Stimulated activated CD8-positive, alpha-beta memory T cell treated with anti-CD3 and anti-CD28 coated beads, Interleukin-15, amount 100 ng/mL, for 48 hours (primary cell): ENCODE data around the gene ERG28.
"Not testable (repeated sequence)": the region's sequence is repeated elsewhere in the genome, so short reads cannot be mapped to it uniquely, and the experiment has no call there.

Experiments
- DNase-seq, 2 donors: peaks; one replicate each; pipeline ENCODE4 v3.0.0-alpha.2; 2020; ENCODE audit warnings: low read depth in 2 of 2

ERG28 gene, protein sequence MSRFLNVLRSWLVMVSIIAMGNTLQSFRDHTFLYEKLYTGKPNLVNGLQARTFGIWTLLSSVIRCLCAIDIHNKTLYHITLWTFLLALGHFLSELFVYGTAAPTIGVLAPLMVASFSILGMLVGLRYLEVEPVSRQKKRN

GRCh38 chr14:75660630-75661498 lies at the start of gene ERG28, which contains the start of gene TTLL5:
Gene ERG28, minus strand, starts transcription at chr14:75660876. Its CDS starts 3,374 bp downstream, at chr14:75657502.
Gene TTLL5, plus strand, starts transcription at chr14:75661246. Its CDS starts 1,904 bp downstream, at chr14:75663150.
- DNase-seq = peak; percentile 92 to 94

- DNase-seq = peak; percentile 12 to 19
These were observed 48.6 kb upstream of the ERG28 start for GRCh38 chr14:75709207-75709812.

GRCh38 chr14:75705014-75705413 lies 44.3 kb upstream of the ERG28 start:
- DNase-seq = no peak

DNA sequence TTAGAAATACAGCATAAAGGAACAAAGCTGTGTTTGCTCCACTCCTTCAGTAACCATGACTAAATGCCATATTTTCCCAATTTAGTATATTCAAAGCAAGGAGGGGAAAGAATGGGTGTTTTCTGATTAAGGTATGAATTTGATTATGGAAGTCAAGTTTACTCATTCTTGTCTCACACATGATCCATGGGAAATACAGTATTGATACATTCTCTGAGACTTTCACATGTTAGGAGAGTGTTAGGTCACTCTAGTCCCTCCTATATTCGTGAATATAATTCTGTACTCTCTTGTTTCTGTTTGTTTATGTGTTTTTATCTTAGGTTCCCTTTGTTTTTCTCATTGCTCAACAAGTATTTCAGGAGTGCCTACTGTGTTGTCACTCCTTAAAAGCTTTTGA lies 42.8 kb upstream of the ERG28 start:
- no peak for DNase-seq

- no peak for DNase-seq
These were observed 42.1 kb upstream of the ERG28 start for GRCh38 chr14:75702616-75703261.

GRCh38 chr14:75702122-75702521 lies 41.4 kb upstream of the ERG28 start:
- DNase-seq = no peak

- no peak for DNase-seq
These were observed 39.6 kb upstream of the ERG28 start for GRCh38 chr14:75700295-75700694.

GRCh38 chr14:75699331-75699730 lies 38.7 kb upstream of the ERG28 start:
- DNase-seq = no peak

GRCh38 chr14:75697918-75698317 lies 37.2 kb upstream of the ERG28 start:
- no peak for DNase-seq

GRCh38 chr14:75697386-75697785 lies 36.7 kb upstream of the ERG28 start:
- DNase-seq = no peak

DNA sequence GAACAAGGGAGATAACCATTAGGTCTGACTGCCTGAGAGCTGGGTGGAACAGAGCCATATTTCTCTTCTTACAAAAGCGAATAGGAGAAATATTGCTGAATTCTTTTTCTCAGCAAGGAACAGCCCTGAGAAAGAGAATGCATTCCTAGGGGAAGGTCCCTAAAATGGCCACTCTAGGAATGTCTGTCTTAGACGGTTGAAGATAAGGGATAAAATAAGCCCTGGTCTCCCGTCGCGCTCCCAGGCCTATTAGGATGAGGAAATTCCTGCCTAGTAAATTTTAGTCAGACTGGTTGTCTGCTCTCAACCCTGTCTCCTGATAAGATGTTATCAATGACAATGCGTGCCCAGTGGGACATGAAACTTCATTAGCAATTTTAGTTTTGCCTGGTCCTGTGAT lies 34.3 kb upstream of the ERG28 start:
- DNase-seq = not testable (repeated sequence)

- DNase-seq = no peak
These were observed 29.3 kb upstream of the ERG28 start for GRCh38 chr14:75690010-75690409.

GRCh38 chr14:75689012-75689411 lies 28.3 kb upstream of the ERG28 start:
- no peak for DNase-seq

- no peak for DNase-seq
These were observed 25.2 kb upstream of the ERG28 start for GRCh38 chr14:75685910-75686309.

GRCh38 chr14:75675265-75675960 lies 14.7 kb upstream of the ERG28 start:
- DNase-seq = no peak

- DNase-seq = no peak
These were observed 12.8 kb upstream of the ERG28 start for GRCh38 chr14:75673345-75674035.

DNA sequence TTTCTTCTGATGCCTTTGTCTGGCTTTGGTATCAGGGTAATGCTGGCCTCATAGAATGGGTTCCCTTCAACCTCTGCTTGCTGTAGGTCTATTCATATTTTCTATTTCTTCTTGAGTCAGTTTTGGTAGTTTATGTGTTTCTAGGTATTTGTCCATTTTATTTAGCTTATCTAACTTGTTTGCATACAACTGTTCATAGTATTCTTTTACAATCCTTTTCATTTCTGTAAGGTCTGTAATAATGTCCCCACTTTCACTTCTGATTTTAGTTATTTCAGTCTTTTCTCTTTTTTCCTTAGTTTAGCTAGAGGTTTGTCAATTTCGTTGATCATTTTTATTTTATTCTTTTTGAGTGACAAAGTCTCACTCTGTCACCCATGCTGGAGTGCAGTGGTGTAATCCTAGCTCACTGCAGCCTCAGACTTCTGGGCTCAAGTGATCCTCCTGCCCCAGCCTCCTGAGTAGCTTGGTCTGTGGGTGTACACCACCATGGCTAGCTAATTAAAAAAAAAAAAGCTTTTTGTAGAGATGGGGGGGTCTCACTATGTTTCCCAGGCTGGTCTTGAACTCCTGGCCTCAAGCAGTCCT lies 12.0 kb upstream of the ERG28 start:
- no peak for DNase-seq

- DNase-seq = no peak
These were observed 6.6 kb upstream of the ERG28 start for GRCh38 chr14:75667099-75667765.

- no peak for DNase-seq
These were observed 2.3 kb upstream of the ERG28 start for GRCh38 chr14:75662966-75663365.

DNA sequence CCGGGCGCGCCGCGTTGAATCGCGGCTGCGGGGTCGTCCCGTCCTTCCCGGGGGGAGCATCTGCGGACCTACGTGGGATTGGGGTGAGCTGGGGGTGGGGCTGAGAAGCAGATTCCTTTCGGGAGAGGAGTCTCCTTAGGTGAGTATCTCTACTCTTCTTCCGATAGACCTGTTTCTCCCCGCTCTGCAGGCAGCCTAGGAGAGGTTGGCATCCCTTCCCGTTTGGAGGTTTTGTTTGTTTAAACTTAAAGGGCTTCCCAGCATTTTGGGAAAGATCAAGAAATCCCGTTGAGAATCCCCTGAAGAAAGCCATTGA lies 781 bp upstream of the ERG28 start:
- no peak for DNase-seq
